HCT116 (cell line): ENCODE measurements around the gene ANKRD23. TPM values are rescaled to one million over a fixed set of nuclear protein-coding genes. Genes with fewer than 3 reads are reported as not detected.

Source experiments
- ATAC-seq: fragments of 200-7000 bp; cut with Tn5 transposase; 2 replicates; pipeline ENCODE4 v1.9.1; 2020; ENCODE audit warnings: mild to moderate bottlenecking, moderate library complexity
- BruUV-seq: library from RNA; stranded (reverse); fragments of 400-500 nt; replicated peaks from 2 replicates; lab custom pipeline; 2021; lab: Mats Ljungman, UMichigan
- CTCF ChIA-PET: fragments of 300-600 bp; sonication (Branson Sonifier 250); formaldehyde crosslinking; loops from one replicate; lab custom pipeline; 2021; ENCODE audit warnings: antibody characterized with exemption; lab: Charles Lee
- POLR2A ChIA-PET: fragments of 300-600, 350-600 bp; sonication (Branson Sonifier 250); formaldehyde crosslinking; loops from one replicate; lab custom pipeline; 2021; ENCODE audit warnings: antibody characterized with exemption; lab: Charles Lee
- RAD21 ChIA-PET, 2 experiments: fragments of 300-600 bp; sonication (Branson Sonifier 250); formaldehyde crosslinking; loops; one replicate each; lab custom pipeline; 2023; ENCODE audit warnings: low total read pairs in 2 of 2; ENCODE audit not compliant: uncharacterized antibody in 2 of 2, unreplicated experiment in 2 of 2, low non-redundant PET in 1 of 2; lab: Charles Lee
- DNase-seq: peaks from one replicate; pipeline ENCODE4 v3.0.0-alpha.2; 2010; ENCODE audit warnings: low read depth, low spot score
- H2AFZ ChIP-seq: fragments of 200-600 bp; shearing (Covaris generic), sonication (generic); 2 replicates; pipeline ENCODE4 v1.6.1; 2017; ENCODE audit warnings: low read depth, mixed run types, mixed read lengths, antibody characterized with exemption, low read length; ENCODE audit not compliant: poor library complexity, severe bottlenecking
- H3K27ac ChIP-seq: 2 replicates; pipeline ENCODE4 v1.5.1; 2012; ENCODE audit warnings: low read depth, low read length
- H3K27me3 ChIP-seq: fragments of 200-600 bp; sonication (generic); 2 replicates; pipeline ENCODE4 v1.6.1; 2016; ENCODE audit warnings: mixed run types, low read length, mixed read lengths; ENCODE audit not compliant: insufficient read depth
- H3K36me3 ChIP-seq, 2 experiments: fragments of 200-500 bp in 1 of 2; fragments of 200-600 bp in 1 of 2; sonication (Bioruptor generic) in 1 of 2; sonication (generic) in 1 of 2; 2 replicates each; pipeline versions ENCODE4 v1.5.1 to v1.6.1; 2014 to 2016; ENCODE audit warnings: low read length in 2 of 2, inconsistent platforms in 1 of 2, mixed read lengths in 1 of 2, mixed run types in 1 of 2; ENCODE audit not compliant: insufficient read depth in 2 of 2, control insufficient read depth in 1 of 2
- H3K4me1 ChIP-seq, 2 experiments: fragments of 200-600 bp in 1 of 2; sonication (generic) in 1 of 2; 2 replicates each; pipeline versions ENCODE4 v1.5.1 to v1.6.1; 2012 to 2017; ENCODE audit warnings: low read length in 2 of 2, inconsistent platforms in 1 of 2, mild to moderate bottlenecking in 1 of 2, mixed read lengths in 1 of 2, mixed run types in 1 of 2, moderate library complexity in 1 of 2; ENCODE audit not compliant: insufficient read depth in 2 of 2, control insufficient read depth in 1 of 2
- H3K4me2 ChIP-seq: fragments of 200-600 bp; sonication (generic); 2 replicates; pipeline ENCODE4 v1.6.1; 2017; ENCODE audit warnings: mixed run types, low read length, mixed read lengths
- H3K4me3 ChIP-seq, 2 experiments: fragments of 200-600 bp in 1 of 2; sonication (generic) in 1 of 2; replicated peaks in 1 of 2; 2 replicates each; pipeline ENCODE4 v1.5.1; 2011 to 2016; ENCODE audit warnings: low read length in 2 of 2, control low read depth in 1 of 2, low read depth in 1 of 2, mild to moderate bottlenecking in 1 of 2, mixed read lengths in 1 of 2, mixed run types in 1 of 2
- H3K79me2 ChIP-seq: fragments of 200-600 bp; sonication (generic); 2 replicates; pipeline ENCODE4 v1.6.1; 2017; ENCODE audit warnings: mild to moderate bottlenecking, mixed run types, low read length, moderate library complexity, mixed read lengths; ENCODE audit not compliant: insufficient read depth
- H3K9ac ChIP-seq: fragments of 200-600 bp; sonication (generic); 2 replicates; pipeline ENCODE4 v1.6.1; 2016; ENCODE audit warnings: low read length, mixed read lengths
- H3K9me2 ChIP-seq: fragments of 200-600 bp; sonication (generic), shearing (Covaris generic); 2 replicates; pipeline ENCODE4 v1.6.1; 2017; ENCODE audit warnings: mixed run types, mild to moderate bottlenecking, moderate library complexity; ENCODE audit not compliant: insufficient read depth
- H3K9me3 ChIP-seq, 2 experiments: fragments of 200-500 bp in 1 of 2; fragments of 200-600 bp in 1 of 2; sonication (Bioruptor generic) in 1 of 2; sonication (generic) in 1 of 2; 2 replicates each; pipeline ENCODE4 v1.6.1; 2014 to 2017; ENCODE audit warnings: low read length in 2 of 2, mixed read lengths in 2 of 2, inconsistent platforms in 1 of 2, low read depth in 1 of 2, mild to moderate bottlenecking in 1 of 2, mixed run types in 1 of 2, moderate library complexity in 1 of 2; ENCODE audit not compliant: control insufficient read depth in 1 of 2, insufficient read depth in 1 of 2
- H4K20me1 ChIP-seq: fragments of 200-600 bp; sonication (generic), shearing (Covaris generic); 2 replicates; pipeline ENCODE4 v1.6.1; 2017; ENCODE audit warnings: mixed run types, mild to moderate bottlenecking, moderate library complexity; ENCODE audit not compliant: insufficient read depth
- CBX3 ChIP-seq: IDR thresholded peaks from 2 replicates; pipeline ENCODE4 v1.6.1; 2012; ENCODE audit warnings: low read depth
- CEBPB ChIP-seq: IDR thresholded peaks from 2 replicates; pipeline ENCODE4 v1.6.1; 2012; ENCODE audit warnings: low read depth
- EZH2 ChIP-seq: fragments of 200-600 bp; sonication (generic); IDR thresholded peaks from 2 replicates; pipeline ENCODE4 v1.6.1; 2017; ENCODE audit warnings: antibody characterized with exemption, mixed run types
- EZH2phosphoT487 ChIP-seq: fragments of 200-600 bp; IDR thresholded peaks from 2 replicates; pipeline ENCODE4 v1.6.1; 2018; ENCODE audit warnings: antibody characterized with exemption, borderline replicate concordance
- FOSL1 ChIP-seq: IDR thresholded peaks from 2 replicates; pipeline ENCODE4 v1.6.1; 2012; ENCODE audit warnings: low read depth
- JUND ChIP-seq: IDR thresholded peaks from 2 replicates; pipeline ENCODE4 v1.6.1; 2012
- POLR2AphosphoS5 ChIP-seq: IDR thresholded peaks from 2 replicates; pipeline ENCODE4 v1.6.1; 2011; ENCODE audit warnings: mild to moderate bottlenecking, low read depth, low read length, moderate library complexity
- RAD21 ChIP-seq: IDR thresholded peaks from 2 replicates; pipeline ENCODE4 v1.6.1; 2012; ENCODE audit warnings: low read depth, mild to moderate bottlenecking
- SP1 ChIP-seq: IDR thresholded peaks from 2 replicates; pipeline ENCODE4 v1.6.1; 2012; ENCODE audit warnings: low read depth
- TCF7L2 ChIP-seq: IDR thresholded peaks from 2 replicates; pipeline ENCODE4 v1.7.0; 2011; ENCODE audit warnings: borderline replicate concordance, inconsistent platforms; ENCODE audit not compliant: insufficient read depth, insufficient read length; ENCODE audit errors: extremely low read depth
- ZBTB33 ChIP-seq: IDR thresholded peaks from 2 replicates; pipeline ENCODE4 v1.6.1; 2011; ENCODE audit warnings: mild to moderate bottlenecking, low read length, moderate library complexity; ENCODE audit not compliant: insufficient replicate concordance; ENCODE audit errors: extremely low read depth
- ZFX ChIP-seq: fragments of 450-650 bp; IDR thresholded peaks from 2 replicates; pipeline ENCODE4 v1.6.1; 2017
- intact Hi-C: fragments of 100-400 bp; cut with micrococcal nuclease; formaldehyde crosslinking; loops from 2 replicates; pipeline ENCODE4 v1.10.0; 2022
- total RNA-seq: library from RNA; stranded (reverse); gene quantifications from one replicate; pipeline ENCODE4 v1.2.1, GENCODE V29; 2021; ENCODE audit not compliant: unreplicated experiment
- TF ChIP-seq, protein P1 (sequence below): IDR thresholded peaks from 2 replicates; pipeline ENCODE4 v1.6.1; 2012; ENCODE audit warnings: low read depth
- TF ChIP-seq, protein P2 (sequence below), 3 experiments: fragments of 200-600 bp in 1 of 3; sonication (generic) in 1 of 3; IDR thresholded peaks in 2 of 3; conservative IDR thresholded peaks in 1 of 3; 2 replicates each; pipeline ENCODE4 v1.5.1; 2012 to 2017; ENCODE audit warnings: low read depth in 2 of 3, low read length in 2 of 3, antibody characterized with exemption in 1 of 3, borderline replicate concordance in 1 of 3, control low read depth in 1 of 3, mild to moderate bottlenecking in 1 of 3, mixed read lengths in 1 of 3, mixed run types in 1 of 3, moderate library complexity in 1 of 3; ENCODE audit not compliant: insufficient read depth in 1 of 3

ANKRD23 gene
- total RNA-seq, 1 experiment from 2014 or later = 1.4 TPM

GRCh38 chr2:96819128-96819875 lies 24.5 kb downstream of the ANKRD23 start:
- no peak overlapping the region for H3K4me2 ChIP-seq
- BruUV-seq = no TSS peak
- peaks cover 3 to 9% of the 10 kb centered on the region in 2 experiments; a peak in 2 of 4 replicates for H3K36me3 ChIP-seq
- H3K27me3 ChIP-seq = no peaks in the 10 kb centered on the region
- no peak overlapping the region for H3K27ac ChIP-seq
- intact Hi-C loops = no loop called here
- H3K4me1 ChIP-seq = peaks cover 11 to 21% of the 10 kb centered on the region in 2 experiments
- no peak for ATAC-seq
- ChIA-PET RAD21 (no interaction called here), POLR2A (no interaction called here), CTCF (no interaction called here)
- TF ChIP-seq TCF7L2 = no peak
- no peak for TF ChIP-seq JUND
- no peak for TF ChIP-seq POLR2AphosphoS5
- TF ChIP-seq, protein P1, sequence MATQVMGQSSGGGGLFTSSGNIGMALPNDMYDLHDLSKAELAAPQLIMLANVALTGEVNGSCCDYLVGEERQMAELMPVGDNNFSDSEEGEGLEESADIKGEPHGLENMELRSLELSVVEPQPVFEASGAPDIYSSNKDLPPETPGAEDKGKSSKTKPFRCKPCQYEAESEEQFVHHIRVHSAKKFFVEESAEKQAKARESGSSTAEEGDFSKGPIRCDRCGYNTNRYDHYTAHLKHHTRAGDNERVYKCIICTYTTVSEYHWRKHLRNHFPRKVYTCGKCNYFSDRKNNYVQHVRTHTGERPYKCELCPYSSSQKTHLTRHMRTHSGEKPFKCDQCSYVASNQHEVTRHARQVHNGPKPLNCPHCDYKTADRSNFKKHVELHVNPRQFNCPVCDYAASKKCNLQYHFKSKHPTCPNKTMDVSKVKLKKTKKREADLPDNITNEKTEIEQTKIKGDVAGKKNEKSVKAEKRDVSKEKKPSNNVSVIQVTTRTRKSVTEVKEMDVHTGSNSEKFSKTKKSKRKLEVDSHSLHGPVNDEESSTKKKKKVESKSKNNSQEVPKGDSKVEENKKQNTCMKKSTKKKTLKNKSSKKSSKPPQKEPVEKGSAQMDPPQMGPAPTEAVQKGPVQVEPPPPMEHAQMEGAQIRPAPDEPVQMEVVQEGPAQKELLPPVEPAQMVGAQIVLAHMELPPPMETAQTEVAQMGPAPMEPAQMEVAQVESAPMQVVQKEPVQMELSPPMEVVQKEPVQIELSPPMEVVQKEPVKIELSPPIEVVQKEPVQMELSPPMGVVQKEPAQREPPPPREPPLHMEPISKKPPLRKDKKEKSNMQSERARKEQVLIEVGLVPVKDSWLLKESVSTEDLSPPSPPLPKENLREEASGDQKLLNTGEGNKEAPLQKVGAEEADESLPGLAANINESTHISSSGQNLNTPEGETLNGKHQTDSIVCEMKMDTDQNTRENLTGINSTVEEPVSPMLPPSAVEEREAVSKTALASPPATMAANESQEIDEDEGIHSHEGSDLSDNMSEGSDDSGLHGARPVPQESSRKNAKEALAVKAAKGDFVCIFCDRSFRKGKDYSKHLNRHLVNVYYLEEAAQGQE = no peak
- no peak for TF ChIP-seq SP1
- no peak for TF ChIP-seq EZH2phosphoT487
- TF ChIP-seq, protein P2, sequence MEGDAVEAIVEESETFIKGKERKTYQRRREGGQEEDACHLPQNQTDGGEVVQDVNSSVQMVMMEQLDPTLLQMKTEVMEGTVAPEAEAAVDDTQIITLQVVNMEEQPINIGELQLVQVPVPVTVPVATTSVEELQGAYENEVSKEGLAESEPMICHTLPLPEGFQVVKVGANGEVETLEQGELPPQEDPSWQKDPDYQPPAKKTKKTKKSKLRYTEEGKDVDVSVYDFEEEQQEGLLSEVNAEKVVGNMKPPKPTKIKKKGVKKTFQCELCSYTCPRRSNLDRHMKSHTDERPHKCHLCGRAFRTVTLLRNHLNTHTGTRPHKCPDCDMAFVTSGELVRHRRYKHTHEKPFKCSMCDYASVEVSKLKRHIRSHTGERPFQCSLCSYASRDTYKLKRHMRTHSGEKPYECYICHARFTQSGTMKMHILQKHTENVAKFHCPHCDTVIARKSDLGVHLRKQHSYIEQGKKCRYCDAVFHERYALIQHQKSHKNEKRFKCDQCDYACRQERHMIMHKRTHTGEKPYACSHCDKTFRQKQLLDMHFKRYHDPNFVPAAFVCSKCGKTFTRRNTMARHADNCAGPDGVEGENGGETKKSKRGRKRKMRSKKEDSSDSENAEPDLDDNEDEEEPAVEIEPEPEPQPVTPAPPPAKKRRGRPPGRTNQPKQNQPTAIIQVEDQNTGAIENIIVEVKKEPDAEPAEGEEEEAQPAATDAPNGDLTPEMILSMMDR (IDR thresholded peaks at IDR 0.05 in 2 of 3, conservative IDR thresholded peaks at IDR 0.05 in 1 of 3; ENCODE audit: borderline replicate concordance in 1 of 3, insufficient read depth in 1 of 3, low read depth in 2 of 3, low read length in 2 of 3) = no peak
- no peak for TF ChIP-seq ZBTB33
- TF ChIP-seq CBX3 = no peak
- TF ChIP-seq EZH2 = no peak
- no peak for TF ChIP-seq ZFX
- no peak for TF ChIP-seq RAD21
- no peak for TF ChIP-seq FOSL1
- TF ChIP-seq CEBPB = no peak
- H3K4me3 ChIP-seq = no peak overlapping the region
- H3K9ac ChIP-seq = no peak overlapping the region
- no peaks in the 10 kb centered on the region for H3K9me2 ChIP-seq
- no peak overlapping the region for H2AFZ ChIP-seq
- no peak for DNase-seq
- H3K9me3 ChIP-seq = no peaks in the 10 kb centered on the region
- H4K20me1 ChIP-seq = no peaks in the 10 kb centered on the region
- H3K79me2 ChIP-seq = peaks cover 66% of the 10 kb centered on the region
